PC-9 (cell line): ENCODE results near the gene KRTAP10-11. TPM values are rescaled to one million over a fixed set of nuclear protein-coding genes. Genes with fewer than 3 reads are reported as not detected.

Experiments
- BruUV-seq: library from RNA; stranded (reverse); fragments of 400-500 nt; replicated peaks from 2 replicates; lab custom pipeline; 2021; lab: Mats Ljungman, UMichigan
- CTCF ChIA-PET: fragments of 300-600 bp; sonication (Branson Sonifier 250); formaldehyde crosslinking; loops from one replicate; lab custom pipeline; 2022; ENCODE audit warnings: antibody characterized with exemption; lab: Charles Lee
- POLR2A ChIA-PET: fragments of 300-600 bp; sonication (Branson Sonifier 250); formaldehyde crosslinking; loops from one replicate; lab custom pipeline; 2022; ENCODE audit warnings: antibody characterized with exemption; ENCODE audit not compliant: unreplicated experiment; lab: Charles Lee
- DNase-seq, 2 experiments: peaks; one replicate each; pipeline versions ENCODE4 v3.0.0 to v3.0.0-alpha.2; 2015 to 2022; ENCODE audit warnings: mixed read lengths in 1 of 2
- H2AFZ ChIP-seq: fragments of 200-600 bp; sonication (generic); 2 replicates; pipeline ENCODE4 v1.8.1; 2017; ENCODE audit warnings: antibody characterized with exemption
- H3F3A ChIP-seq: fragments of 200-600 bp; sonication (generic); 2 replicates; pipeline ENCODE4 v1.8.1; 2017; ENCODE audit warnings: antibody characterized with exemption, mild to moderate bottlenecking, low read depth; ENCODE audit not compliant: insufficient read depth
- H3K27ac ChIP-seq: fragments of 200-600 bp; sonication (generic); 2 replicates; pipeline ENCODE4 v1.6.1; 2016; ENCODE audit warnings: mixed run types
- H3K27me3 ChIP-seq: fragments of 200-600 bp; sonication (generic); 2 replicates; pipeline ENCODE4 v1.6.1; 2016; ENCODE audit warnings: low read depth, mixed run types; ENCODE audit not compliant: insufficient read depth
- H3K36me3 ChIP-seq: fragments of 200-600 bp; sonication (generic); 2 replicates; pipeline ENCODE4 v1.6.1; 2016; ENCODE audit warnings: low read depth, mixed run types
- H3K4me1 ChIP-seq: fragments of 200-600 bp; sonication (generic); replicated peaks from 2 replicates; pipeline ENCODE4 v1.6.1; 2016; ENCODE audit warnings: mixed run types; ENCODE audit not compliant: insufficient read depth
- H3K4me2 ChIP-seq: fragments of 200-600 bp; sonication (generic); 2 replicates; pipeline ENCODE4 v1.6.1; 2017; ENCODE audit warnings: mixed run types
- H3K4me3 ChIP-seq: fragments of 200-600 bp; sonication (generic); 2 replicates; pipeline ENCODE4 v1.6.1; 2016; ENCODE audit warnings: mixed run types
- H3K79me2 ChIP-seq: fragments of 200-600 bp; sonication (generic); 2 replicates; pipeline ENCODE4 v1.6.1; 2017; ENCODE audit warnings: low read depth, mixed run types
- H3K9me2 ChIP-seq: fragments of 200-600 bp; sonication (generic); 2 replicates; pipeline ENCODE4 v1.8.1; 2017; ENCODE audit warnings: mild to moderate bottlenecking; ENCODE audit not compliant: insufficient read depth
- H3K9me3 ChIP-seq: fragments of 200-600 bp; sonication (generic); 2 replicates; pipeline ENCODE4 v1.8.1; 2016; ENCODE audit warnings: low read depth; ENCODE audit not compliant: insufficient read depth
- H4K20me1 ChIP-seq: fragments of 200-600 bp; sonication (generic); 2 replicates; pipeline ENCODE4 v1.8.1; 2017; ENCODE audit not compliant: insufficient read depth
- CTCF ChIP-seq: fragments of 200-600 bp; sonication (generic); conservative IDR thresholded peaks from 2 replicates; pipeline ENCODE4 v1.6.1; 2017; ENCODE audit warnings: mixed run types, antibody characterized with exemption, mild to moderate bottlenecking, moderate library complexity
- EZH2 ChIP-seq: fragments of 200-600 bp; sonication (generic); IDR thresholded peaks from 2 replicates; pipeline ENCODE4 v1.8.0; 2017; ENCODE audit warnings: antibody characterized with exemption, low read depth
- intact Hi-C: fragments of 100-400 bp; cut with micrococcal nuclease; formaldehyde crosslinking; loops from one replicate; pipeline ENCODE4 v1.10.0; 2022; ENCODE audit not compliant: unreplicated experiment
- total RNA-seq: library from RNA; stranded (reverse); gene quantifications from 2 replicates; pipeline ENCODE4 v1.2.3, GENCODE V29; 2021

KRTAP10-11 gene
- total RNA-seq, 1 experiment from 2014 or later, result not detected

GRCh38 chr21:44612669-44613229, 33.5 kb upstream of the KRTAP10-11 start:
- Histone ChIP-seq H3K27me3 (peaks cover 45% of the 10 kb centered on the region), H3K79me2 (no peaks in the 10 kb centered on the region), H4K20me1 (no peaks in the 10 kb centered on the region), H3K36me3 (no peaks in the 10 kb centered on the region), H3K9me3 (no peaks in the 10 kb centered on the region), H3K4me1 (no peaks in the 10 kb centered on the region), H3K27ac (no peak overlapping the region), H3K9me2 (no peaks in the 10 kb centered on the region), H3K4me3 (no peak overlapping the region), H2AFZ (no peak overlapping the region), H3K4me2 (no peak overlapping the region), H3F3A (no peaks in the 10 kb centered on the region)
- BruUV-seq, result no TSS peak
- TF ChIP-seq EZH2 (no peak), CTCF (no peak)
- CTCF ChIA-PET, result no interaction called here
- intact Hi-C loops, result no loop called here
- DNase-seq, result no peak
- POLR2A ChIA-PET, result no interaction called here

- Histone ChIP-seq H3K36me3 (no peaks in the 10 kb centered on the region), H3K4me2 (no peak overlapping the region), H3K4me1 (no peaks in the 10 kb centered on the region), H3K4me3 (no peak overlapping the region), H3K27ac (no peak overlapping the region), H3K9me3 (no peaks in the 10 kb centered on the region), H3F3A (no peaks in the 10 kb centered on the region), H3K27me3 (peaks cover 42% of the 10 kb centered on the region), H2AFZ (no peak overlapping the region), H4K20me1 (no peaks in the 10 kb centered on the region), H3K79me2 (no peaks in the 10 kb centered on the region), H3K9me2 (no peaks in the 10 kb centered on the region)
- TF ChIP-seq EZH2 (no peak), CTCF (no peak)
- no TSS peak for BruUV-seq
- intact Hi-C loops, result no loop called here
- no peak for DNase-seq
- POLR2A ChIA-PET, result no interaction called here
- CTCF ChIA-PET, result no interaction called here
Measured at GRCh38 chr21:44613386-44614155, 32.6 kb upstream of the KRTAP10-11 start.

- Histone ChIP-seq H3K9me3 (no peaks in the 10 kb centered on the region), H3K4me3 (no peak overlapping the region), H3K27me3 (peaks cover 42% of the 10 kb centered on the region), H3F3A (no peaks in the 10 kb centered on the region), H3K4me1 (no peaks in the 10 kb centered on the region), H3K79me2 (no peaks in the 10 kb centered on the region), H3K9me2 (no peaks in the 10 kb centered on the region), H2AFZ (no peak overlapping the region), H4K20me1 (no peaks in the 10 kb centered on the region), H3K4me2 (no peak overlapping the region), H3K36me3 (no peaks in the 10 kb centered on the region), H3K27ac (no peak overlapping the region)
- POLR2A ChIA-PET, result no interaction called here
- intact Hi-C loops, result no loop called here
- TF ChIP-seq CTCF (no peak), EZH2 (no peak)
- CTCF ChIA-PET, result no interaction called here
- BruUV-seq, result no TSS peak
- DNase-seq, result no peak
Measured at GRCh38 chr21:44614161-44614631, 32.0 kb upstream of the KRTAP10-11 start.
